Measurements from ENCODE around the gene CDKL5. TPM values are rescaled to one million over a fixed set of nuclear protein-coding genes. Genes with fewer than 3 reads are reported as not detected.

CDKL5 gene
- total and polyA plus RNA-seq, 8 donors: 10.6 to 37.6 (median 12.8) TPM

GRCh38 chrX:18434896-18435295, 9.5 kb downstream of the CDKL5 start:
- intact Hi-C loops (cut with DNase I): no loop called here
- no peak overlapping the region for H3K27ac ChIP-seq
- H3K4me3 ChIP-seq: no peak overlapping the region
- DNase-seq (no peak), ATAC-seq (no peak)
- H3K9me3 ChIP-seq: no peaks in the 10 kb centered on the region
- no peaks in the 10 kb centered on the region for H3K27me3 ChIP-seq
- TF ChIP-seq, protein P1, sequence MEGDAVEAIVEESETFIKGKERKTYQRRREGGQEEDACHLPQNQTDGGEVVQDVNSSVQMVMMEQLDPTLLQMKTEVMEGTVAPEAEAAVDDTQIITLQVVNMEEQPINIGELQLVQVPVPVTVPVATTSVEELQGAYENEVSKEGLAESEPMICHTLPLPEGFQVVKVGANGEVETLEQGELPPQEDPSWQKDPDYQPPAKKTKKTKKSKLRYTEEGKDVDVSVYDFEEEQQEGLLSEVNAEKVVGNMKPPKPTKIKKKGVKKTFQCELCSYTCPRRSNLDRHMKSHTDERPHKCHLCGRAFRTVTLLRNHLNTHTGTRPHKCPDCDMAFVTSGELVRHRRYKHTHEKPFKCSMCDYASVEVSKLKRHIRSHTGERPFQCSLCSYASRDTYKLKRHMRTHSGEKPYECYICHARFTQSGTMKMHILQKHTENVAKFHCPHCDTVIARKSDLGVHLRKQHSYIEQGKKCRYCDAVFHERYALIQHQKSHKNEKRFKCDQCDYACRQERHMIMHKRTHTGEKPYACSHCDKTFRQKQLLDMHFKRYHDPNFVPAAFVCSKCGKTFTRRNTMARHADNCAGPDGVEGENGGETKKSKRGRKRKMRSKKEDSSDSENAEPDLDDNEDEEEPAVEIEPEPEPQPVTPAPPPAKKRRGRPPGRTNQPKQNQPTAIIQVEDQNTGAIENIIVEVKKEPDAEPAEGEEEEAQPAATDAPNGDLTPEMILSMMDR (IDR thresholded peaks at IDR 0.05): no peak
- H3K4me1 ChIP-seq: no peaks in the 10 kb centered on the region
- H3K36me3 ChIP-seq: no peaks in the 10 kb centered on the region

DNA sequence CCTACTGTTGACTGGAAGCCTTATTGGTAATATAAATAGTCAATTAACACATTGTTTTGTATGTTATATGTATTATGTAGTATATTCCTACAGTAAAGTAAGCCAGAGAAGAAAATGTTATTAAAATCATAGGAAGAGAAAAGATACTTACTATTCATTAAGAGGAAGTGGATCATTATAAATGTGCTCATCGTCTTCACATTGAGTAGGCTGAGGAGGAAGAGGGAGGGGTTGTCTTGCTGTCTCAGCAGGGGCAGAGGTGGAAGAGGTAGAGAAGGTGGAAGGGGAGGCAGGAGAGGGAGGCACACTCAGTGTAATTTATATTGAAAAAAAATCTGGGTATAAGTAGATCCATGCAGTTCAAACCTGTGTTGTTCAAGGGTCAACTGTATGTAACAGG, 10.6 kb downstream of the CDKL5 start:
- no peak for ATAC-seq
- H3K4me1 ChIP-seq: no peaks in the 10 kb centered on the region
- no peaks in the 10 kb centered on the region for H3K9me3 ChIP-seq
- intact Hi-C loops (cut with DNase I): no loop called here
- no peak for DNase-seq
- H3K27ac ChIP-seq: no peak overlapping the region
- TF ChIP-seq, protein P1 (IDR thresholded peaks at IDR 0.05): no peak
- H3K4me3 ChIP-seq: no peak overlapping the region
- H3K36me3 ChIP-seq: no peaks in the 10 kb centered on the region
- H3K27me3 ChIP-seq: no peaks in the 10 kb centered on the region

- DNase-seq (no peak), ATAC-seq (no peak)
- TF ChIP-seq, protein P1 (IDR thresholded peaks at IDR 0.05): no peak
- Histone ChIP-seq H3K9me3 (no peaks in the 10 kb centered on the region), H3K4me1 (no peaks in the 10 kb centered on the region), H3K4me3 (no peak overlapping the region), H3K36me3 (no peaks in the 10 kb centered on the region), H3K27me3 (no peaks in the 10 kb centered on the region), H3K27ac (no peak overlapping the region)
- intact Hi-C loops (cut with DNase I): no loop called here
These were observed 15.4 kb downstream of the CDKL5 start for GRCh38 chrX:18440835-18441234.

DNA sequence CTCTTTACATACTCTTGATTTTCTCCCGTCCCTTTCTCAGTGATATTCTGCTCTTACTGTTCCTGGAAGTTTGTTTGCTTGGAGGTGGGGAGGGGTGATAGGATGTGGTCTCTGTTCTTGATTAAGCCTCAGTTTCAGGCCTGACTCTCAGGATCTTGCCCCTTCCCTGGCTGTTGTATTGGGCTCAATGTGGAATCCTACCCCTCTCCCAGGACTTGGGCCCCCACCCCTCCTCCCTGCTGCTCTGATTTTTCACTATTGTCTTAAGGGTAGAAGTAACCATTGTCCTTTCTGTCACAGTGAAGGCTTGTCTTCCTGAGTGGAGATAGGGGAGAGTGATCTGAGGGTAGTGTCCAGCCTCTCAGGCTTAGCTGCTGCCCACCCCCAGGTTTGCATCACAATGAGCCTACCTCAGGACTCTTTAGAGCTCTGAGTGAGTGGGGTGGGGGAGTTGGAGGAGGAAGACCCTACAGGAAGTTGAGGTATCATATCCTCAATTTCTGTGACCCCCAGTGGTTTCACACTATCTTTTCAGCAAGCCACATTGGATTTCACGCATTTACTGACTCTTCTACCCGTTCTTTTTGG, 16.5 kb downstream of the CDKL5 start:
- Histone ChIP-seq H3K4me1 (no peaks in the 10 kb centered on the region), H3K4me3 (no peak overlapping the region), H3K9me3 (no peaks in the 10 kb centered on the region), H3K27me3 (no peaks in the 10 kb centered on the region), H3K36me3 (no peaks in the 10 kb centered on the region), H3K27ac (no peak overlapping the region)
- intact Hi-C loops (cut with DNase I): no loop called here
- DNase-seq (no peak), ATAC-seq (no peak)
- TF ChIP-seq, protein P1 (IDR thresholded peaks at IDR 0.05): no peak

DNA sequence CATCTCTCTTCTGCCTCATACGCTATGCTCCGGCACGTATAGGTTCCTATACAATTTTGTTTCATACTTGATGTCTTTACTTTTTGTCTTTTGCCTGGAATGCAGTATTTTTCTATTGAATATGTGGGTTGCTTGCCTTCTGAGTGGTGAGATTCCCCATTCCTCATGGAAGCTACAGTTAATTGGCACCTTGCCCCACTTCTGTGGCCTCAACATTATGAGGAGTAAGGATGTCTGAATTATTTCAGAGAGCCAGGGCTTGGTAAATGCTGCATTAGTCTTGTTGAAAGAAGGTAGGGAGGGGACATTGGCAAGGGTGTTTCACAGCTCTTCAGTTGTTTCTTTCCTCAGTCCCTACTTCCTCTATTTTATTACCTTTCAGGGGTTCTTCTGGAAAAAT, 23.0 kb downstream of the CDKL5 start:
- H3K36me3 ChIP-seq: no peaks in the 10 kb centered on the region
- no peak overlapping the region for H3K4me3 ChIP-seq
- no peak for DNase-seq
- H3K27ac ChIP-seq: no peak overlapping the region
- TF ChIP-seq, protein P1 (IDR thresholded peaks at IDR 0.05): no peak
- intact Hi-C loops (cut with DNase I): no loop called here
- H3K9me3 ChIP-seq: no peaks in the 10 kb centered on the region
- H3K4me1 ChIP-seq: no peaks in the 10 kb centered on the region
- no peaks in the 10 kb centered on the region for H3K27me3 ChIP-seq
- ATAC-seq: no peak

Data from left lung (tissue), 10 donors.